Mucosa of descending colon (tissue), 3 donors: ENCODE results near the gene LETM1. TPM values are rescaled to one million over a fixed set of nuclear protein-coding genes. Genes with fewer than 3 reads are reported as not detected.

ENCODE experiments used
- ATAC-seq: fragments of 200-7000 bp; cut with Tn5 transposase; one replicate; pipeline ENCODE4 v1.9.1; 2020; ENCODE audit warnings: mild to moderate bottlenecking, moderate library complexity
- DNase-seq, 3 donors: peaks; one replicate each; pipeline ENCODE4 v3.0.0-alpha.2; 2020
- H3K36me3 ChIP-seq: fragments of 200-600 bp; one replicate; pipeline ENCODE4 v1.8.0; 2021; ENCODE audit warnings: low read depth, mild to moderate bottlenecking
- H3K4me1 ChIP-seq: fragments of 200-600 bp; one replicate; pipeline ENCODE4 v1.8.0; 2021; ENCODE audit warnings: low read depth, mild to moderate bottlenecking
- H3K4me3 ChIP-seq: fragments of 200-600 bp; one replicate; pipeline ENCODE4 v1.8.0; 2021; ENCODE audit warnings: mild to moderate bottlenecking
- H3K9me3 ChIP-seq: fragments of 200-600 bp; one replicate; pipeline ENCODE4 v1.8.0; 2021; ENCODE audit warnings: mild to moderate bottlenecking
- intact Hi-C, 2 donors: fragments of 100-400 bp; cut with DNase I in 1 of 2; cut with micrococcal nuclease in 1 of 2; formaldehyde crosslinking; loops; one replicate each; pipeline versions ENCODE4 v1.11.0 to v1.11.1; 2022; cut with DNase I, micrococcal nuclease
- total RNA-seq, 3 donors: library from RNA; stranded (reverse); fragmentation: NEBNext Ultra II Directional in 2 of 3; extraction: Animal tissue kit (Norgen Biotek cat#: 25700) in 2 of 3; gene quantifications; one replicate each; pipeline versions ENCODE4 v1.2.1 to v1.2.4, GENCODE V29; 2021 to 2023
- TF ChIP-seq, protein P1 (sequence below): fragments of 200-600 bp; IDR thresholded peaks from one replicate; pipeline ENCODE4 v1.8.0; 2022; ENCODE audit warnings: antibody characterized with exemption, mild to moderate bottlenecking
- donor health status: DM: no; HTN: no; CAD: no; lungs with moderate emphysema.
- donor health status: DM: no; HTN: no; CAD: no.
- donor health status: DM: no; HTN: yes; CAD: no.

The LETM1 gene
- total RNA-seq, 3 donors from 2014 or later = 85.5 to 160 (median 133) TPM

DNA sequence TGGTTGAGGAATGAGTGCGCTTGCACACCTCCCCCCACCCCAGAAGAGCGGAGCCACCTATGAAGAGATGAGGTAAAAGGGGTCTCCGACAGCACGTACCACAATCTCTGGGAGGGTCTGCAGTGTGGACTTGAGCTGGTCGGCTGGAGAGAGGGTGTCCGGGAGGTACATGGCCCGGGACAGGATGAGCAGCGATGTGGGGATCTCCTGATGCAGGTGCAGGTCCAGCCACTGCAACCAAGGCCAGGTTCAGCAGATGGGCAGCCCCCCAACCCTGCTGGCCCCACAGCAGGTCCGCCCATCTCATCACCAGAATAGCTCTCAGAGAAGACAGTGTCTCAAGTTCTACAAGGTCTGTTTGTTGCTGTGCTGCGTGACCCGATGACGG is 32.4 kb downstream of the LETM1 start:
- H3K9me3 ChIP-seq = no peaks in the 10 kb centered on the region
- intact Hi-C loops = no loop called here
- TF ChIP-seq, protein P1, sequence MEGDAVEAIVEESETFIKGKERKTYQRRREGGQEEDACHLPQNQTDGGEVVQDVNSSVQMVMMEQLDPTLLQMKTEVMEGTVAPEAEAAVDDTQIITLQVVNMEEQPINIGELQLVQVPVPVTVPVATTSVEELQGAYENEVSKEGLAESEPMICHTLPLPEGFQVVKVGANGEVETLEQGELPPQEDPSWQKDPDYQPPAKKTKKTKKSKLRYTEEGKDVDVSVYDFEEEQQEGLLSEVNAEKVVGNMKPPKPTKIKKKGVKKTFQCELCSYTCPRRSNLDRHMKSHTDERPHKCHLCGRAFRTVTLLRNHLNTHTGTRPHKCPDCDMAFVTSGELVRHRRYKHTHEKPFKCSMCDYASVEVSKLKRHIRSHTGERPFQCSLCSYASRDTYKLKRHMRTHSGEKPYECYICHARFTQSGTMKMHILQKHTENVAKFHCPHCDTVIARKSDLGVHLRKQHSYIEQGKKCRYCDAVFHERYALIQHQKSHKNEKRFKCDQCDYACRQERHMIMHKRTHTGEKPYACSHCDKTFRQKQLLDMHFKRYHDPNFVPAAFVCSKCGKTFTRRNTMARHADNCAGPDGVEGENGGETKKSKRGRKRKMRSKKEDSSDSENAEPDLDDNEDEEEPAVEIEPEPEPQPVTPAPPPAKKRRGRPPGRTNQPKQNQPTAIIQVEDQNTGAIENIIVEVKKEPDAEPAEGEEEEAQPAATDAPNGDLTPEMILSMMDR = no peak
- ATAC-seq = no peak
- H3K36me3 ChIP-seq = peaks cover 10% of the 10 kb centered on the region
- H3K4me1 ChIP-seq = no peaks in the 10 kb centered on the region
- H3K4me3 ChIP-seq = no peak overlapping the region
- DNase-seq = no peak

DNA sequence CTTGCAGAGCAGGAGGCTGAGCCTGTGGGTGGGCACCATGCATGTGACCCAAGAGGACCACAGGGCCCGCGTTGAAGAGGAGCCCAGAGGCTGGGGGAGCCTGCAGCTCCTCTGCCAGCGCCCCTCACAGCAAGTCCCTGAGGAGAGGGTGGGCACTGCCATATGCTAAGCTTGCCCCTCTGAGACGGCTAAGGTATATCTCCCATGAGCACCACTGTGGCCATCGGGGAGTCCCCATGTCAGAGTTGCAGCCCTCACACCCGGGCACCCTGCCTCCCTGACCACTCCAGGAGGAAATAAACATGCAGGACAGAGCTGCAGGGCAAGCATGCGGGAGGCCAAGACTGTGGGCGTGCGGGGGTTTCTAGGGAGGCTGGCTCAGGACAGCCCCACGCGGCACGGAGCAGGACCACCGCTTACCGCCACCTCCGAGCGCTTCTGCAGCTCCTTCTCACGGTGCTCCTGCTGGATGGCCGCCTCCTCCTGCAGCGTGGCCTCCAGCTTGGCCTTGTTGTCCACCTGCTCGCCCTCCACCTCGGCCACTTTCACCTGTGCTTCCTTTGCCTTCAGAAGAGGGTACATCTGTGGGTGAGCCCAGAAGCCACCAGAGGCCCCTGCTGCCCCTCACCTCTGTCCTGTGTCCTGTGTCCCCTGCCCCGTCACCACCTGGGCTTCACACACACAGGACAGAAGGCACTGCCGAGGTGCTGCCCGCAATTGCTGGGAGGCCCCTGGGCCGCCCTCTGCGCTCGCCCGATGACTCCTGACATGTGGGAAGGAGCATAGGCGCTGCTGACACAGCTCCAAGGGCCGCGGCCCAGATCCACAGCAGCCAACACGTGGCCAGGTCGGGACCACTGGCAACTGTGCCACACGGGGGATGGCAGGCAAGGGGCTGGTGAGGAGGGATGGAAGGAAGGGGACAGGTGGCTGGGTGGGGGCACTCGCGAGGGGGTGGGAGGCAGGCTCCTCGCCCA is 33.1 kb downstream of the LETM1 start:
- ATAC-seq = no peak
- intact Hi-C loops = no loop called here
- DNase-seq = no peak
- Histone ChIP-seq H3K4me3 (no peak overlapping the region), H3K36me3 (peaks cover 10% of the 10 kb centered on the region), H3K9me3 (no peaks in the 10 kb centered on the region), H3K4me1 (no peaks in the 10 kb centered on the region)
- TF ChIP-seq, protein P1 = no peak

DNA sequence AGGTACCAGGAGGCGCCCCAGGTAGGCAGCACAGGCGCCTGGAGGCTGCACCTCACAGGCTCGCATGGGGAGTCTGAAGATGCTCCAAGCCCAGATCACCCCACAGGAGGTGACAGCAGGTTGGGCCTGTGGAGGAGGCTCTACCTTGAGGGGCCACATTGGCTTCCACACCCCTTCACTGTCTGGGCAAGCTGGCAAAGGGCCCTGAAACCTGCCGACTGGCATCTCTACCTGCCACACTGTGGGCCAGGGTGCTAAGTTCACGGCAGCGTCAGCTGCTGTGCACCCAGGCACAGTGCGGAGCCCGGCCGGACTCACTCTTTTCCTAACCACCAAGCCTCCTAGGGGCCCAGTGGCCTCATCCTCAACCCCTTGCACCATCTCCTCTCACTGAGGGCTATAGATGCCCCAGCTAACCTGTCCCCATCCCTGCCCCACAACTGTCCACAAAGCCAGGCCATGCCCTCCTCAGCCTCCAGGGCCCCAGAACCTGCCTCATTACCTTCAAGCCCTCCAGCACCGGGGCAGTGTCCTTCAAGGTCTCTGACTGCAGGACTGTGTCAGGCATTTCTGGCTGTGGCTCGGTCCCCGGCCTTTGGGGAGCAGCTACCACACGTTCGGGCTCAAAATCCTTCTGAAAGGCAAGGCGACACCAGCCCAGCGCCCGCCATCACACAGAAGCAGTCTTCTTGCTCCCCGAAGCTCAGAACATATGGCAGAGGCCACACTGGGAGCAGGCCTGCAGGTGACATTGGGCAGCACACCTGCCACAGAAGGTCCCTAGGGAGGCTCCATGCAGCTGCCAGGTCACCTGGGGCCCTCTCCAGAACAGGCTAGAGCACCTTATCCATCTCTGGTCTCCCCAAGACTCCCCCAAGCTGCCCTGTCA is 34.0 kb downstream of the LETM1 start:
- intact Hi-C loops = no loop called here
- ATAC-seq = no peak
- H3K4me3 ChIP-seq = no peak overlapping the region
- no peaks in the 10 kb centered on the region for H3K9me3 ChIP-seq
- no peaks in the 10 kb centered on the region for H3K4me1 ChIP-seq
- TF ChIP-seq, protein P1 = no peak
- peaks cover 10% of the 10 kb centered on the region for H3K36me3 ChIP-seq
- no peak for DNase-seq

DNA sequence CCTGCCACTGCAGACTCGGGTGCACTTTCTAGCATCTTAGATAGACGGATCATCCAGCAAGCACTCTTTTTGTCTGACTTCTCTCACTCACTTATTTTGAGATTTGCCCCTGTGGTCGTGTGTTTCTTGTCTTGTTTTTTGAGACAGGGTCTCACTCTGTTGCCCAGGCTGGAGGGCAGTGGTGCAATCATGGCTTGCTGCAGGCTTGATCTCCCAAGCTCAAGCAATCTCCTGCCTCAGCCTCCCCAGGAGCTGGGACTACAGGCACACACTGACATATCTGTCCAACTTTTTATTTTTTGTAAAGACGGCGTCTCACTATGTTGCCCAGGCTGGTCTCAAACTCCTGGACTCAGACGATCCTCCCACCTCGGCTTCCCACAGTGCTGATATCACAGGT is 36.1 kb downstream of the LETM1 start:
- intact Hi-C loops = no loop called here
- TF ChIP-seq, protein P1 = no peak
- Histone ChIP-seq H3K4me1 (no peaks in the 10 kb centered on the region), H3K9me3 (no peaks in the 10 kb centered on the region), H3K4me3 (no peak overlapping the region), H3K36me3 (peaks cover 27% of the 10 kb centered on the region)
- no peak for ATAC-seq
- DNase-seq = no peak

DNA sequence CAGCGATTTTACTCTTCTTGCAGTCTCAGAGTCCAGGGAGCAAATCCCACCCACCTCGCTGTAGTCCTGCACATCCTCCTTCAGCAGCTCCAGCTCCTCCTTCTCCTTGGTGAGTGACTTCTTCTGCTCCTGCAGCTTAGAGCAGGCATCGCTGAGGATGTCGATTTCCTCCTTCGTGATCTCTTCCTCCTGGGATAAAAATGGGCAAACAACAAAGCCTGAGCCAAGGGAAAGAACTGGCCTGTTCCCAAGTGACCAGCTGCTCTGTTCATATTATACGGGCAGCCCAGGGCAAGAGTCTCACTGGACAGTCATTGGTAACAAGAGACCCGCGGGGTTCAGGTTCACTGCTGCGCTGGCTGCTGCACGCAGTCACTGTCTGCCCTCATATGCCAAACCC is 36.7 kb downstream of the LETM1 start:
- ATAC-seq (no peak), DNase-seq (no peak)
- intact Hi-C loops = no loop called here
- Histone ChIP-seq H3K9me3 (no peaks in the 10 kb centered on the region), H3K36me3 (peaks cover 30% of the 10 kb centered on the region), H3K4me1 (no peaks in the 10 kb centered on the region), H3K4me3 (no peak overlapping the region)
- TF ChIP-seq, protein P1 = no peak
